K562 (cell line): ENCODE measurements around the gene STAM2. TPM values are rescaled to one million over a fixed set of nuclear protein-coding genes. Genes with fewer than 3 reads are reported as not detected.

ENCODE experiments used
- CCNT2 ChIP-seq: IDR thresholded peaks from 2 replicates; pipeline ENCODE4 v1.6.1; 2011; ENCODE audit warnings: borderline replicate concordance, low read depth, mild to moderate bottlenecking, moderate library complexity, mixed read lengths, low read length; ENCODE audit not compliant: insufficient read length; ENCODE audit errors: extremely low read depth
- CXXC5 ChIP-seq: fragments of 250-450 bp; sonication (Bioruptor Pico); IDR thresholded peaks from 2 replicates; pipeline ENCODE4 v1.8.0; 2022; ENCODE audit warnings: inconsistent platforms, mild to moderate bottlenecking, moderate library complexity
- E2F4 ChIP-seq: sonication (generic); formaldehyde crosslinking; IDR thresholded peaks from 2 replicates; pipeline ENCODE4 v1.8.0; 2022; ENCODE audit warnings: mild to moderate bottlenecking, low read depth, missing genetic modification reagents
- ELF1 ChIP-seq: fragments of 200-800 bp; sonication (Bioruptor generic); IDR thresholded peaks from 2 replicates; pipeline ENCODE4 v1.6.1; 2016; ENCODE audit warnings: missing genetic modification characterization, missing compliant biosample characterization
- HIVEP1 ChIP-seq: fragments of 250-450 bp; sonication (Bioruptor Pico); IDR thresholded peaks from 2 replicates; pipeline ENCODE4 v1.4.0; 2020; ENCODE audit warnings: mild to moderate bottlenecking
- MED1 ChIP-seq: sonication (generic); formaldehyde crosslinking; IDR thresholded peaks from 2 replicates; pipeline ENCODE4 v1.8.1; 2023; ENCODE audit warnings: missing genetic modification reagents, borderline replicate concordance
- MXI1 ChIP-seq: IDR thresholded peaks from 2 replicates; pipeline ENCODE4 v1.6.1; 2011; ENCODE audit warnings: low read depth, mild to moderate bottlenecking, improper control_type of control experiment, low read length
- PKNOX1 ChIP-seq: fragments of 450-650 bp; IDR thresholded peaks from 2 replicates; pipeline ENCODE4 v1.6.1; 2016
- RBM39 ChIP-seq: fragments of 200-400 bp; formaldehyde crosslinking; optimal IDR thresholded peaks from 2 replicates; pipeline ENCODE3; 2018; ENCODE audit warnings: low read depth, low read length
- RFX1 ChIP-seq: fragments of 450-650 bp; IDR thresholded peaks from 2 replicates; pipeline ENCODE4 v1.6.1; 2016; ENCODE audit warnings: mild to moderate bottlenecking, moderate library complexity
- SMAD2 ChIP-seq: fragments of 150-350 bp; IDR thresholded peaks from 2 replicates; pipeline ENCODE4 v1.6.1; 2014; ENCODE audit warnings: low read depth, mild to moderate bottlenecking, low read length
- SNIP1 ChIP-seq: fragments of 450-650 bp; IDR thresholded peaks from 2 replicates; pipeline ENCODE4 v1.7.1; 2017; ENCODE audit warnings: low read depth, mild to moderate bottlenecking
- ZNF146 ChIP-seq: IDR thresholded peaks from one replicate; pipeline ENCODE4 v1.6.1; 2018; ENCODE audit warnings: missing compliant biosample characterization; ENCODE audit not compliant: unreplicated experiment
- ZNF224 ChIP-seq: sonication (generic); formaldehyde crosslinking; IDR thresholded peaks from 2 replicates; pipeline ENCODE4 v1.8.0; 2022; ENCODE audit warnings: mild to moderate bottlenecking, missing genetic modification reagents
- ZNF277 ChIP-seq: fragments of 250-450 bp; sonication (Bioruptor Pico); IDR thresholded peaks from 2 replicates; pipeline ENCODE4 v1.8.0; 2022; ENCODE audit warnings: inconsistent platforms, mild to moderate bottlenecking, moderate library complexity, borderline replicate concordance
- ZNF407 ChIP-seq: fragments of 450-650 bp; IDR thresholded peaks from 2 replicates; pipeline ENCODE4 v1.6.1; 2016; ENCODE audit warnings: low read depth
- polyA plus RNA-seq, 8 experiments: library from polyadenylated mRNA; depleted of rRNA in 4 of 8; stranded (reverse) in 5 of 8; unstranded in 3 of 8; fragments of >200 nt; fragmentation: Nextera tagmentation in 2 of 8; fragmentation: Illumina TruSeq in 1 of 8; extraction: Ambion mirVana in 2 of 8; extraction: Trizol in 1 of 8; gene quantifications; 2 replicates each; pipeline versions ENCODE4 v1.2.1 to v1.2.3, GENCODE V29; 2011 to 2014; ENCODE audit warnings: inconsistent platforms in 1 of 8, missing spikeins in 1 of 8
- total RNA-seq, 7 experiments: library from RNA; depleted of rRNA in 6 of 7; stranded (reverse); fragments of >200 nt in 6 of 7; fragmentation: Illumina TruSeq in 2 of 7; extraction: Trizol in 2 of 7; gene quantifications; 2 replicates each; pipeline versions ENCODE4 v1.2.1 to v1.2.3, GENCODE V29; 2011 to 2021; ENCODE audit warnings: low replicate concordance in 1 of 7

STAM2 gene
- total and polyA plus RNA-seq, 9 of the 15 experiments (the other 6 are each of a cell fraction or from before 2014, with no cell fraction given), result 4.5 to 13.9 (median 8.7) TPM

- TF ChIP-seq ZNF277 (no peak), CCNT2 (no peak), ZNF146 (CRISPR knock-in tag) (no peak), MXI1 (no peak), CXXC5 (CRISPR knock-in tag) (no peak), SNIP1 (no peak), PKNOX1 (peak; percentile 38; the same call in 1 of the 2 replicates), ZNF407 (no peak), RFX1 (no peak), HIVEP1 (CRISPR knock-in tag) (no peak), ZNF224 (CRISPR knock-in tag) (no peak), MED1 (CRISPR knock-in tag) (no peak), E2F4 (no peak), ELF1 (no peak), RBM39 (no peak), SMAD2 (no peak)
These were observed 40.9 kb downstream of the STAM2 start (continued) for GRCh38 chr2:152134488-152135280.
